NCI-H526 (cell line): ENCODE results near the gene CHMP4A.
"Not testable (repeated sequence)": the region's sequence is repeated elsewhere in the genome, so short reads cannot be mapped to it uniquely, and the experiment has no call there.

Experiments
- DNase-seq, 2 experiments: peaks; one replicate each; lab custom pipeline; 2025; lab: John Stamatoyannopoulos, UW

CHMP4A gene

DNA sequence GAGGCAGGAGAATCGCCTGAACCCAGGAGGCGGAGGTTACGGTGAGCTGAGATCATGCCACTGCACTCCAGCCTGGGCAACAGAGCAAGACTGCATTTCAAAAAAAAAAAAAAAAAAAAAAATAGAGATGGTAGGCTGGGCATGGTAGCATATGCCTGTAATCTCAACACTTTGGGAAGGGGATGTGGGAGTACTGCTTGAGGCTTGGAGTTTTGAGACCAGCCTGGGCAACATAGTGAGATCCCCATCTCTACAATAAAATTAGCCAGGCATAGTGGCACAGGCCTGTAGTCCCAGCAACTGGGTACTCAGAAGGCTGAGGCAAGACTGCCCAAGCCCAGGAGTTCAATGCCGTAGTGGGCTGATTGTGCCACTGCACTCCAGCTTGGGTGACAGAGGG lies 9.7 kb upstream of the CHMP4A start:
- DNase-seq = not testable (repeated sequence)

GRCh38 chr14:24219521-24219920 lies 6.2 kb upstream of the CHMP4A start:
- DNase-seq = no peak

DNA sequence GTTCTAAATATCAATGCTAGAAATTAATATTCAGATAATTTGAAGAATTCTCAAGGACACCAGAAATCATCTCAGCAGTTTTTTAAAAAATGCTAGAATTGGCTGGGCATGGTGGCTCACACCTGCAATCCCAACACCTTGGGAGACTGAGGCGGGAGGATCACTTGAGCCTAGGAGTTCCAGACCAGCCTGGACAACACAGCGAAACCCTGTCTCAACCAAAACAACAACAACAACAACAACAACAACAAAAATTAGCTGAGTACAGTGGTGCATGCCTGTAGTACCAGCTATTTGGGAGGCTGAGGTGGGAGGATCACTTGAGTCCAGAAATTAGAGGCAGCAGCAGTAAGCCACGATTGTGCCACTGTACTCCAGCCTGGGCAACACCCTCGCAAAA lies 5.8 kb upstream of the CHMP4A start:
- no peak for DNase-seq

DNA sequence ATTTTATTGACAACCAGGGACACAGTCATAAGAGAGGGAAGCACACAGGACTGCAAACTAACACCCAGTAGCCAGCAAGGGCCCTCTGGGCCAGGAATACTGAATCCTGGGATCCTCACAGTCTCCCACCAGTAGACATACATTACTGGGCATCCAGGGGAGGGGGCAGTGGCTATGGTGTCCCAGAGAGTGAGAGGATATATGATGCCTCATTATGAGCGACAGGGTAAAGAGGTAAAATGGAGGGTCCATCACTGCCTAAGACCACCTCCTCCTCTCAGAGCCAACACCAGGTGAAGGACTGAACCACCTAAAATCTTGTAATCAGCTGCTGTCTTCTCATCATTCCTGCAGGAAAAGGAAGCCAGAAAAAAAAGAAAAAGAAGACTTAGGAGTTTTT lies 3.6 kb upstream of the CHMP4A start:
- not testable (repeated sequence) for DNase-seq

DNA sequence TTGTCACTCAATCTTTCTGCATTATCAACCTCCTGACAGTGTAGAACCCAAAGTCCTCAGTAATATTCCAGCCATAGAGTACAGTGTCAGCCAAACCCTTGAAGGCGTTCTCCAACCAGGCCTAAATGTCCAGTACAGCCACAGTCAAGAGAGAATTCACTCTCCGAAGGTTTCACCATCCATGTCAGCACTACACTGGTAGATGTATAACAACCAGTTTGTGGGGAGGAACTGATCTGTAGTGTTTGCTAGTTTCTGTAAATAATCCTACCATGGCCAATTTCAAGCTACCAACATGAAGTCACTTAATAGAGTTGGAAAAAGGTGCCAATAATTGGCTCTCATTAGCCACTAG lies 3.0 kb upstream of the CHMP4A start:
- no peak for DNase-seq

DNA sequence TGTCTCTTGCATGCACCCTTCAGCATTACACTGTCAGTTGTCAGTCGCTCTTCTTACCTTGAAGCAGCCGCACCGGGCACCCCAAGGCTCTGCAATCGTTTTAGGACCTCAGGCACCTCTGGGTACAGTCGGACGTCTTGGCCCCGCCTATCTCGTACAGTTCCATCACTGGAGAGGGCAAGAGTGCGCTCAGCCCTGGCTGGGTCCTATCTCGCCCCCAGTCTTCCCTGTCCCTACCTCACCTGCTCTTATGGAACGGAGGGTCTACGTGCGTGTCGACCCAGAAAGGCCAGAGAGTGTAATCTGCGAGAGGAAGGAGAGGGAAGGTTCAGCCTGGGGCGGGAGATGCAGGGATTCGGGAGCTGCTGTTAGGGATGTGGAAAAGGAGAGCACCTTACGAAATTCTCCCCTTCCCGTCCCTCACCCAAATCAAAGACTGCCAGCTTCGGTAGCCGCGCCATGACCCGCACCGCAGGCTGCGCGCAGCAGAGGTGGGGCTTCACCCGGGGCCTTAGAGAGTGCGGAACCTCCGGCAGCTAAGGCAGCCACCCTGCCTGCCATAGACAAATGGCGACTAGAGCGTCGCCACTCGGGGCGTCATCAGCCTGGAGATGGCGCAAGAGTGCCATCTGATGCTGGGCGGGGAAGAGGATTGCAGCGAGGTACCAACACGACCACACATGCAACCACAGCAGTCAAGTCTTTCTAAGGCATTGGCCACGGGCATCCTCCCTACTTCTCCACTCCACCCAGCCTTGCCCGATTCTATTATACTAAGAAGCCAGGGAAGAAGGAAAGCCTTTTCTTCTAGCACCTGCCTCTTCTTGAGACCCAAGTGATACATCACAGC lies 2.4 kb upstream of the CHMP4A start, which contains the start of gene MDP1:
Gene MDP1 (minus strand): TSS at position 572 of the 850 bp plus-strand sequence. CDS start 111 bp downstream, at position 461.
- peak; percentile 64 to 92 for DNase-seq

GRCh38 chr14:24213866-24214662 lies 776 bp upstream of the CHMP4A start:
- DNase-seq = no peak

DNA sequence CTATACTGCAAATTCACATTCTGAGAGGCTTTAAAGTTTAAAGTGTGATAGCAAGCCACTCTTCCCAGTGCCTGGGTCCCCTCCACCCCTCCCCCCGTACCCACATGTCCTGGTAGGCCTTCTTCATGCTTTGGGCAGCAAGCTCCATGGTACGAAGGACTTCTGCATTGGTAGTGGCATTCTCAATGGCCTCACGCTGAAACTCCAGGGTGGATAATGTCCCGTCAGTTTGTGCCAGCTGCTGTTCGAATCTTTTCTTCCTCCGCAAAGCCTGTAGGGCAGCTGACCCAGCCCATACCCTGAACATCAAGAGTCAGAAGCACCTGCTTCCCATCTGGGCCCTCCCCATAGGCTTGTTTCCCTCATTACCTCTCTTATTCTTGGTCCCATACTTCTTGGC lies 2.0 kb downstream of the CHMP4A start:
- DNase-seq = no peak

DNA sequence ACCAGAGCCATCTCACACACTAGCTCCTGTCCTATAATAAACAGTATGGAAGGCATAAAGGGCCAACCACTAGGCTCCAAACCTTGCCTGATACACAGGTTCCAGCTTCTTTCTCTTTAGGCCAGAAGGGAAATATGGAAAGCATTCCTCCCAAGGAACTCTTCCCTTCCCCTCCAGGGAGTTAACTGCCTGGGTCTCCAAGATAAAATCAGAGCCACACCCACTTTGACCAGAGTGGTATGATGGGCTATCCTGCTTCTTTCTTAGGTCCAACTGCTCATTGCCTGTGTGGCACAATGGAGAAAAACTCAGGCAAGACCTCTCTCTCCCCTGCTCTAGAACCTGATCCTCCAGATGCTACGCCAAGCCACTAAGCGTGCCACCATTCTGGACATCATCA lies 5.7 kb downstream of the CHMP4A start:
- no peak for DNase-seq

DNA sequence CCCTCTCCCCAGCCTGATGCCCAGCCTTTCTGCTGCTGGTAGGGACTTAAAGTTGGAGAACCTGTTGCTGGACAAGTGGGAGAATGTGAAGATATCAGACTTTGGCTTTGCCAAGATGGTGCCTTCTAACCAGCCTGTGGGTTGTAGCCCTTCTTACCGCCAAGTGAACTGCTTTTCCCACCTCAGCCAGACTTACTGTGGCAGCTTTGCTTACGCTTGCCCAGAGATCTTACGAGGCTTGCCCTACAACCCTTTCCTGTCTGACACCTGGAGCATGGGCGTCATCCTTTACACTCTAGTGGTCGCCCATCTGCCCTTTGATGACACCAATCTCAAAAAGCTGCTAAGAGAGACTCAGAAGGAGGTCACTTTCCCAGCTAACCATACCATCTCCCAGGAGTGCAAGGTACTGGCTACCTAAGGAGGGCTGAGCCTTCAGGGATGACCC lies 6.2 kb downstream of the CHMP4A start:
- DNase-seq = no peak

- no peak for DNase-seq
These were observed 6.8 kb downstream of the CHMP4A start for GRCh38 chr14:24206260-24207103.

- DNase-seq = no peak
These were observed 8.8 kb downstream of the CHMP4A start for GRCh38 chr14:24204163-24205146.

DNA sequence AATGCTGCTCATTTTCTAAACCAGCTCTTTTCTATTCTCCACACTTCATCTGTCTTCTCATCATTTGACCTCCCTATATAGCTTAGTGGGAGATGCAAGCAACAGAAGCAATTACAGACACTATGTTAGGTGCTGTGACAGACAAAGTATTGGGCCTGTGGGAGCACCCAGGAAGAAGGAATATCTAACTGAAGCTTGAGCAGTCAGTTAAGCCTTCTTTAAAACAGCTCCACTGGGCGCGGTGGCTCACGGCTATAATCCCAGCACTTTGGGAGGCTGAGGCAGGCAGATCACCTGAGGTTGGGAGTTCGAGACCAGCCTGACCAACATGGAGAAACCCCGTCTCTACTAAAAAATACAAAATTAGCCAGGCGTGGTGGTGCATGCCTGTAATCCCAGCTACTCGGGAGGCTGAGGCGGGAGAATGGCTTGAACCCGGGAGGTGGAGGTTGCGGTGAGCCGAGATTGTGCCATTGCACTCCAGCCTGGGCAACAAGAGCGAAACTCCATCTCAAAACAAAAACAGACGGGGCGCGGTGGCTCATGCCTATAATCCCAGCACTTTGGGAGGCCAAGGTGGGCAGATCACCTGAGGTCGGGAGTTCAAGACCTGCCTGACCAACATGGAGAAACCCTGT lies 9.9 kb downstream of the CHMP4A start:
- DNase-seq = not testable (repeated sequence)

DNA sequence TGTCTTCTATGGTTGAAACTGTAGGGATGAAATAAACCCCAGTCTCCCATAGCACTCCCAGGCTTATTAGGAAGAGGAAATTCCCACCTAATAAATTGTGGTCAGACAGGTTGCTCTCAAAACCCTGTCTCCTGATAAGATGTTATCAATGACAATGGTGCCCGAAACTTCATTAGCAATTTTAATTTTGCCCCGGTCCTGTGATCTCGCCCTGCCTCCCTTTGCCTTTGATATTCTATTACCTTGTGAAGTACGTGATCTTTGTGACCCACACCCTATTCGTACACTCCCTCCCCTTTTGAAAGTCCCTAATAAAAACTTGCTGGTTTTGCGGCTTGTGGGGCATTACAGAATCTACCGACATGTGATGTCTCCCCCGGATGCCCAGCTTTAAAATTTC lies 10.8 kb downstream of the CHMP4A start:
- not testable (repeated sequence) for DNase-seq

DNA sequence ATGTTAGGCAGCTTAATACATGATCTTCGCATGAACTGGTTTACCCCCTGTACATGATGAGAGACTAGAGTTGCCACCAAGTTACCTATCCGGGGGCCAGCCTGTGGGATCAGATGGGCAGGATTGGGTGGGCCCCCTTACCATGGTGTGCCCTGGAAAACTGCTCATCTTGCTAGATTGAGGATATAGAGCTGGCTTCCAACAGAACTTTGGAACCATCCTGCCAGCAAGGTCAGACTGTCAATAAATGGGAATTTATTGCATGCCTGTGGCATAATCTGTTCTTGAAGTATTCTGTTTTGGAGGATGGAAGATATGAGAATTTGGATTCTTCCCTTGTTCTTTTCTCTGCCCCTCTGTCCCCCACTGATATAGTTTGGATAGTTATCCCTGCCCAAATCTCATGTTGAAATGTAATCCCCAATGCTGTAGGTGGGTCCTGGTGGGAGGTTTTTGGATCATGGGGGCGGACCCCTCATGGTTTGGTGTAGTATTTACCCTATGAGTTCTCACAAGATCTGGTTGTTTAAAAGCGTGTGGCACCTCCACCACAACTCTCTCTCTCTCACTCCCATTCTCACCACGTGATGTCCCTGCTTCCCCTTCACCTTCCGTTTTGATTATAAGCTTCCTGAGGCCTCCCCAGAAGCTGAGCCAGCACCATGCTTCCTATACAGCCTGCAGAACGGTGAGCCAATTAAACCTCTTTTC lies 14.3 kb downstream of the CHMP4A start:
- DNase-seq = no peak

DNA sequence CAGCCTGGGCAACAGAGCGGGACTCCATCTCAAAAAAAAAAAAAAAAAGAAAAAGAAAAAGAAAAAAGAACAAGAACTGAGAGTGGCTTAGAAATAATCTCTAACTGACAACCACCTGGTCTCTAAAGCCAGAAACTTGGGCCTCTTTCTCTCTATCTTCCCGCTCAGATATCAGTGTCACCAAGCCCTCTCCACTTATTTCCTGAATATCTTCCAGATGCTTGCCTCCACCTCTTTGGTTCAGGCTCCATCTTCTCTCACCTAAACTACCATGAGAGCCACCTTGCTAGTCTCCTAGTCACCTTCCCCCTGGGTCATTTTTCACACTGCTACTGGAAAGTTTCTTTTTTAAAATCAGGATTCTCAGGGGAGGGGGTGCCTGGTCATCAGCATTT lies 16.2 kb downstream of the CHMP4A start:
- DNase-seq = no peak

DNA sequence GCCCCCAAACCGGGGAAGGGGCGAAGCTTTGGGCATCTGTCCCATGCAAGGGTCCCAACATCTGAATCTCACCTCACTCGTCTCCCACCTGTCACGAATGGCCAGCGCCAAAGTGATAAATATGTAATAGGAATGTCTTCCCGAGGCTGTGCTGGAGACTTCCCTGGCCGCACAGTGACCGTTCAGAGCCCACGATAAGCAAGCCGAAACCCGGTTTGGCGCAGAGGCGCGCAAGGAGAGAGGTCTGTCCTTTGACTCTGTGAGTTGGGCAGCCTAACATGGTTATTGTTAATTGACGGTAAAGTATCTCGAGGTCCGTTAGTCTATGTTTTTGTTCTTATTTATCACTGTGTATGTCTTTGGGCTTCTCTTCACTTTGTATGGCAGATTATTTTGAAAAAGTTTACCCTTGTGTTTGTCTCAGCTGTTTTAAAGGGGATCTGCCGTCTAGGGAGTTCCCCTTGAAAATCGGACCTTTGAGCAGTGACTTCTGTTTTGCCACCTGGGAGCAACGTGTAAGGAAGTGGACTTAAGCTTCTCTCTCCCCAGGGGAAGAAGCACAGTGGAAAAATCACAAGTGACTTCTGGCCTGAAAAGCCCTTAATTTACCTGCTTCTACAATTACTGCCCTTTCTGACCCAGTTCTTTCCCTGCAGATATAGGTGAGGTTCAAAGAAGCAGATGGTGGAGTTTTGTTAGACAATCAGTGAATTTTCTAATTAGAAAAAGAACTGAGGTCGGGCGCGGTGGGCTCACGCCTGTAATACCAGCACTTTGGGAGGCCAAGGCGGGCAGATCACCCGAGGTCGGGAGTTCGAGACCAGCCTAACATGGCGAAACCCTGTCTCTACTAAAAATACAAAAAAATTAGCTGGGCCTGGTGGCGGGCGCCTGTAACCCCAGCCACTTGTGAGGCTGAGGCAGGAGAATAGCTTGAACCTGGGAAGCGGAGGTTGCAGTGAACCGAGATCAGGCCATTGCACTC lies 16.9 kb downstream of the CHMP4A start:
- peak in 1 of 2 experiments; percentile 52 for DNase-seq
